HCT116 (cell line): ENCODE results near the gene PVR. TPM values are rescaled to one million over a fixed set of nuclear protein-coding genes. Genes with fewer than 3 reads are reported as not detected.

ENCODE experiments used
- ATAC-seq: fragments of 200-7000 bp; cut with Tn5 transposase; 2 replicates; pipeline ENCODE4 v1.9.1; 2020; ENCODE audit warnings: mild to moderate bottlenecking, moderate library complexity
- BruUV-seq: library from RNA; stranded (reverse); fragments of 400-500 nt; replicated peaks from 2 replicates; lab custom pipeline; 2021; lab: Mats Ljungman, UMichigan
- CTCF ChIA-PET: fragments of 300-600 bp; sonication (Branson Sonifier 250); formaldehyde crosslinking; loops from one replicate; lab custom pipeline; 2021; ENCODE audit warnings: antibody characterized with exemption; lab: Charles Lee
- POLR2A ChIA-PET: fragments of 300-600, 350-600 bp; sonication (Branson Sonifier 250); formaldehyde crosslinking; loops from one replicate; lab custom pipeline; 2021; ENCODE audit warnings: antibody characterized with exemption; lab: Charles Lee
- RAD21 ChIA-PET, 2 experiments: fragments of 300-600 bp; sonication (Branson Sonifier 250); formaldehyde crosslinking; loops; one replicate each; lab custom pipeline; 2023; ENCODE audit warnings: low total read pairs in 2 of 2; ENCODE audit not compliant: uncharacterized antibody in 2 of 2, unreplicated experiment in 2 of 2, low non-redundant PET in 1 of 2; lab: Charles Lee
- DNase-seq: peaks from one replicate; pipeline ENCODE4 v3.0.0-alpha.2; 2010; ENCODE audit warnings: low read depth, low spot score
- H2AFZ ChIP-seq: fragments of 200-600 bp; shearing (Covaris generic), sonication (generic); 2 replicates; pipeline ENCODE4 v1.6.1; 2017; ENCODE audit warnings: low read depth, mixed run types, mixed read lengths, antibody characterized with exemption, low read length; ENCODE audit not compliant: poor library complexity, severe bottlenecking
- H3K27ac ChIP-seq: 2 replicates; pipeline ENCODE4 v1.5.1; 2012; ENCODE audit warnings: low read depth, low read length
- H3K27me3 ChIP-seq: fragments of 200-600 bp; sonication (generic); 2 replicates; pipeline ENCODE4 v1.6.1; 2016; ENCODE audit warnings: mixed run types, low read length, mixed read lengths; ENCODE audit not compliant: insufficient read depth
- H3K36me3 ChIP-seq, 2 experiments: fragments of 200-500 bp in 1 of 2; fragments of 200-600 bp in 1 of 2; sonication (Bioruptor generic) in 1 of 2; sonication (generic) in 1 of 2; 2 replicates each; pipeline versions ENCODE4 v1.5.1 to v1.6.1; 2014 to 2016; ENCODE audit warnings: low read length in 2 of 2, inconsistent platforms in 1 of 2, mixed read lengths in 1 of 2, mixed run types in 1 of 2; ENCODE audit not compliant: insufficient read depth in 2 of 2, control insufficient read depth in 1 of 2
- H3K4me1 ChIP-seq, 2 experiments: fragments of 200-600 bp in 1 of 2; sonication (generic) in 1 of 2; 2 replicates each; pipeline versions ENCODE4 v1.5.1 to v1.6.1; 2012 to 2017; ENCODE audit warnings: low read length in 2 of 2, inconsistent platforms in 1 of 2, mild to moderate bottlenecking in 1 of 2, mixed read lengths in 1 of 2, mixed run types in 1 of 2, moderate library complexity in 1 of 2; ENCODE audit not compliant: insufficient read depth in 2 of 2, control insufficient read depth in 1 of 2
- H3K4me2 ChIP-seq: fragments of 200-600 bp; sonication (generic); 2 replicates; pipeline ENCODE4 v1.6.1; 2017; ENCODE audit warnings: mixed run types, low read length, mixed read lengths
- H3K4me3 ChIP-seq, 2 experiments: fragments of 200-600 bp in 1 of 2; sonication (generic) in 1 of 2; replicated peaks in 1 of 2; 2 replicates each; pipeline ENCODE4 v1.5.1; 2011 to 2016; ENCODE audit warnings: low read length in 2 of 2, control low read depth in 1 of 2, low read depth in 1 of 2, mild to moderate bottlenecking in 1 of 2, mixed read lengths in 1 of 2, mixed run types in 1 of 2
- H3K79me2 ChIP-seq: fragments of 200-600 bp; sonication (generic); 2 replicates; pipeline ENCODE4 v1.6.1; 2017; ENCODE audit warnings: mild to moderate bottlenecking, mixed run types, low read length, moderate library complexity, mixed read lengths; ENCODE audit not compliant: insufficient read depth
- H3K9ac ChIP-seq: fragments of 200-600 bp; sonication (generic); 2 replicates; pipeline ENCODE4 v1.6.1; 2016; ENCODE audit warnings: low read length, mixed read lengths
- H3K9me2 ChIP-seq: fragments of 200-600 bp; sonication (generic), shearing (Covaris generic); 2 replicates; pipeline ENCODE4 v1.6.1; 2017; ENCODE audit warnings: mixed run types, mild to moderate bottlenecking, moderate library complexity; ENCODE audit not compliant: insufficient read depth
- H3K9me3 ChIP-seq, 2 experiments: fragments of 200-500 bp in 1 of 2; fragments of 200-600 bp in 1 of 2; sonication (Bioruptor generic) in 1 of 2; sonication (generic) in 1 of 2; 2 replicates each; pipeline ENCODE4 v1.6.1; 2014 to 2017; ENCODE audit warnings: low read length in 2 of 2, mixed read lengths in 2 of 2, inconsistent platforms in 1 of 2, low read depth in 1 of 2, mild to moderate bottlenecking in 1 of 2, mixed run types in 1 of 2, moderate library complexity in 1 of 2; ENCODE audit not compliant: control insufficient read depth in 1 of 2, insufficient read depth in 1 of 2
- H4K20me1 ChIP-seq: fragments of 200-600 bp; sonication (generic), shearing (Covaris generic); 2 replicates; pipeline ENCODE4 v1.6.1; 2017; ENCODE audit warnings: mixed run types, mild to moderate bottlenecking, moderate library complexity; ENCODE audit not compliant: insufficient read depth
- CBX3 ChIP-seq: IDR thresholded peaks from 2 replicates; pipeline ENCODE4 v1.6.1; 2012; ENCODE audit warnings: low read depth
- EZH2 ChIP-seq: fragments of 200-600 bp; sonication (generic); IDR thresholded peaks from 2 replicates; pipeline ENCODE4 v1.6.1; 2017; ENCODE audit warnings: antibody characterized with exemption, mixed run types
- EZH2phosphoT487 ChIP-seq: fragments of 200-600 bp; IDR thresholded peaks from 2 replicates; pipeline ENCODE4 v1.6.1; 2018; ENCODE audit warnings: antibody characterized with exemption, borderline replicate concordance
- JUND ChIP-seq: IDR thresholded peaks from 2 replicates; pipeline ENCODE4 v1.6.1; 2012
- POLR2A ChIP-seq: IDR thresholded peaks from 2 replicates; pipeline ENCODE4 v1.7.0; 2011; ENCODE audit warnings: borderline replicate concordance; ENCODE audit not compliant: insufficient read depth, insufficient read length; ENCODE audit errors: extremely low read depth
- POLR2AphosphoS5 ChIP-seq: IDR thresholded peaks from 2 replicates; pipeline ENCODE4 v1.6.1; 2011; ENCODE audit warnings: mild to moderate bottlenecking, low read depth, low read length, moderate library complexity
- RAD21 ChIP-seq: IDR thresholded peaks from 2 replicates; pipeline ENCODE4 v1.6.1; 2012; ENCODE audit warnings: low read depth, mild to moderate bottlenecking
- SRF ChIP-seq: IDR thresholded peaks from 2 replicates; pipeline ENCODE4 v1.6.1; 2012; ENCODE audit warnings: low read depth
- ZNF274 ChIP-seq: fragments of 200-500 bp; sonication (Bioruptor generic); IDR thresholded peaks from 2 replicates; pipeline ENCODE4 v1.6.1; 2014; ENCODE audit warnings: mild to moderate bottlenecking, low read depth, low read length, inconsistent platforms
- intact Hi-C: fragments of 100-400 bp; cut with micrococcal nuclease; formaldehyde crosslinking; loops from 2 replicates; pipeline ENCODE4 v1.10.0; 2022
- total RNA-seq: library from RNA; stranded (reverse); gene quantifications from one replicate; pipeline ENCODE4 v1.2.1, GENCODE V29; 2021; ENCODE audit not compliant: unreplicated experiment
- TF ChIP-seq, protein P1 (sequence below): IDR thresholded peaks from 2 replicates; pipeline ENCODE4 v1.6.1; 2012; ENCODE audit warnings: low read depth
- TF ChIP-seq, protein P2 (sequence below), 3 experiments: fragments of 200-600 bp in 1 of 3; sonication (generic) in 1 of 3; IDR thresholded peaks in 2 of 3; conservative IDR thresholded peaks in 1 of 3; 2 replicates each; pipeline ENCODE4 v1.5.1; 2012 to 2017; ENCODE audit warnings: low read depth in 2 of 3, low read length in 2 of 3, antibody characterized with exemption in 1 of 3, borderline replicate concordance in 1 of 3, control low read depth in 1 of 3, mild to moderate bottlenecking in 1 of 3, mixed read lengths in 1 of 3, mixed run types in 1 of 3, moderate library complexity in 1 of 3; ENCODE audit not compliant: insufficient read depth in 1 of 3
- TF ChIP-seq, protein P3 (sequence below): IDR thresholded peaks from 2 replicates; pipeline ENCODE4 v1.6.1; 2012

The PVR gene
- total RNA-seq, 1 experiment from 2014 or later = 62.0 TPM

- Histone ChIP-seq H3K4me3 (no peak overlapping the region), H2AFZ (no peak overlapping the region), H4K20me1 (no peaks in the 10 kb centered on the region), H3K27me3 (no peaks in the 10 kb centered on the region), H3K9me2 (no peaks in the 10 kb centered on the region), H3K9me3 (no peaks in the 10 kb centered on the region), H3K4me2 (no peak overlapping the region), H3K27ac (no peak overlapping the region), H3K9ac (no peak overlapping the region), H3K36me3 (no peaks in the 10 kb centered on the region), H3K4me1 (peaks cover 0 to 6% of the 10 kb centered on the region in 2 experiments; a peak in 1 of 4 replicates), H3K79me2 (no peaks in the 10 kb centered on the region)
- intact Hi-C loops = no loop called here
- no peak for DNase-seq
- ChIA-PET CTCF (no interaction called here), POLR2A (no interaction called here), RAD21 (no interaction called here)
- ATAC-seq = no peak
- TF ChIP-seq SRF (no peak), RAD21 (no peak), CBX3 (no peak), JUND (no peak)
- TF ChIP-seq, protein P1, sequence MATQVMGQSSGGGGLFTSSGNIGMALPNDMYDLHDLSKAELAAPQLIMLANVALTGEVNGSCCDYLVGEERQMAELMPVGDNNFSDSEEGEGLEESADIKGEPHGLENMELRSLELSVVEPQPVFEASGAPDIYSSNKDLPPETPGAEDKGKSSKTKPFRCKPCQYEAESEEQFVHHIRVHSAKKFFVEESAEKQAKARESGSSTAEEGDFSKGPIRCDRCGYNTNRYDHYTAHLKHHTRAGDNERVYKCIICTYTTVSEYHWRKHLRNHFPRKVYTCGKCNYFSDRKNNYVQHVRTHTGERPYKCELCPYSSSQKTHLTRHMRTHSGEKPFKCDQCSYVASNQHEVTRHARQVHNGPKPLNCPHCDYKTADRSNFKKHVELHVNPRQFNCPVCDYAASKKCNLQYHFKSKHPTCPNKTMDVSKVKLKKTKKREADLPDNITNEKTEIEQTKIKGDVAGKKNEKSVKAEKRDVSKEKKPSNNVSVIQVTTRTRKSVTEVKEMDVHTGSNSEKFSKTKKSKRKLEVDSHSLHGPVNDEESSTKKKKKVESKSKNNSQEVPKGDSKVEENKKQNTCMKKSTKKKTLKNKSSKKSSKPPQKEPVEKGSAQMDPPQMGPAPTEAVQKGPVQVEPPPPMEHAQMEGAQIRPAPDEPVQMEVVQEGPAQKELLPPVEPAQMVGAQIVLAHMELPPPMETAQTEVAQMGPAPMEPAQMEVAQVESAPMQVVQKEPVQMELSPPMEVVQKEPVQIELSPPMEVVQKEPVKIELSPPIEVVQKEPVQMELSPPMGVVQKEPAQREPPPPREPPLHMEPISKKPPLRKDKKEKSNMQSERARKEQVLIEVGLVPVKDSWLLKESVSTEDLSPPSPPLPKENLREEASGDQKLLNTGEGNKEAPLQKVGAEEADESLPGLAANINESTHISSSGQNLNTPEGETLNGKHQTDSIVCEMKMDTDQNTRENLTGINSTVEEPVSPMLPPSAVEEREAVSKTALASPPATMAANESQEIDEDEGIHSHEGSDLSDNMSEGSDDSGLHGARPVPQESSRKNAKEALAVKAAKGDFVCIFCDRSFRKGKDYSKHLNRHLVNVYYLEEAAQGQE = no peak
- BruUV-seq = no TSS peak
Measured at GRCh38 chr19:44703336-44704078, 59.8 kb downstream of the PVR start.

- Histone ChIP-seq H3K9me2 (no peaks in the 10 kb centered on the region), H4K20me1 (no peaks in the 10 kb centered on the region), H2AFZ (no peak overlapping the region), H3K27me3 (no peaks in the 10 kb centered on the region), H3K4me3 (no peak overlapping the region), H3K4me2 (no peak overlapping the region), H3K36me3 (no peaks in the 10 kb centered on the region), H3K79me2 (no peaks in the 10 kb centered on the region), H3K27ac (no peak overlapping the region), H3K9me3 (no peaks in the 10 kb centered on the region), H3K4me1 (no peaks in the 10 kb centered on the region), H3K9ac (no peak overlapping the region)
- intact Hi-C loops = no loop called here
- BruUV-seq = no TSS peak
- ChIA-PET CTCF (interaction anchor here (1.4 kb wide), 1 partner anchor 16 kb away, joined by 5 read pairs; no protein-coding TSS in a partner anchor), RAD21 (no interaction called here), POLR2A (no interaction called here)
- no peak for DNase-seq
- no peak for ATAC-seq
- no peak for TF ChIP-seq EZH2
- no peak for TF ChIP-seq JUND
- TF ChIP-seq EZH2phosphoT487 = no peak
- TF ChIP-seq ZNF274 = no peak
- TF ChIP-seq POLR2AphosphoS5 = no peak
- TF ChIP-seq POLR2A = no peak
- TF ChIP-seq, protein P2, sequence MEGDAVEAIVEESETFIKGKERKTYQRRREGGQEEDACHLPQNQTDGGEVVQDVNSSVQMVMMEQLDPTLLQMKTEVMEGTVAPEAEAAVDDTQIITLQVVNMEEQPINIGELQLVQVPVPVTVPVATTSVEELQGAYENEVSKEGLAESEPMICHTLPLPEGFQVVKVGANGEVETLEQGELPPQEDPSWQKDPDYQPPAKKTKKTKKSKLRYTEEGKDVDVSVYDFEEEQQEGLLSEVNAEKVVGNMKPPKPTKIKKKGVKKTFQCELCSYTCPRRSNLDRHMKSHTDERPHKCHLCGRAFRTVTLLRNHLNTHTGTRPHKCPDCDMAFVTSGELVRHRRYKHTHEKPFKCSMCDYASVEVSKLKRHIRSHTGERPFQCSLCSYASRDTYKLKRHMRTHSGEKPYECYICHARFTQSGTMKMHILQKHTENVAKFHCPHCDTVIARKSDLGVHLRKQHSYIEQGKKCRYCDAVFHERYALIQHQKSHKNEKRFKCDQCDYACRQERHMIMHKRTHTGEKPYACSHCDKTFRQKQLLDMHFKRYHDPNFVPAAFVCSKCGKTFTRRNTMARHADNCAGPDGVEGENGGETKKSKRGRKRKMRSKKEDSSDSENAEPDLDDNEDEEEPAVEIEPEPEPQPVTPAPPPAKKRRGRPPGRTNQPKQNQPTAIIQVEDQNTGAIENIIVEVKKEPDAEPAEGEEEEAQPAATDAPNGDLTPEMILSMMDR (IDR thresholded peaks at IDR 0.05 in 2 of 3, conservative IDR thresholded peaks at IDR 0.05 in 1 of 3; ENCODE audit: borderline replicate concordance in 1 of 3, insufficient read depth in 1 of 3, low read depth in 2 of 3, low read length in 2 of 3) = no peak
- TF ChIP-seq, protein P3, sequence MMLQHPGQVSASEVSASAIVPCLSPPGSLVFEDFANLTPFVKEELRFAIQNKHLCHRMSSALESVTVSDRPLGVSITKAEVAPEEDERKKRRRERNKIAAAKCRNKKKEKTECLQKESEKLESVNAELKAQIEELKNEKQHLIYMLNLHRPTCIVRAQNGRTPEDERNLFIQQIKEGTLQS = no peak
Measured at GRCh38 chr19:44704982-44705381, 61.3 kb downstream of the PVR start.
